ENCODE results near the gene SORL1. TPM values are rescaled to one million over a fixed set of nuclear protein-coding genes. Genes with fewer than 3 reads are reported as not detected.

Gene SORL1
- polyA plus RNA-seq, 3 donors: 52.5 to 61.9 (median 59.4) TPM

GRCh38 chr11:121630041-121630440 lies 177.9 kb downstream of the SORL1 start:
- no peak overlapping the region for H3K4me3 Mint-ChIP-seq
- H3K4me1 Mint-ChIP-seq: no peaks in the 10 kb centered on the region
- H3K27me3 ChIP-seq (ENCODE audit: control insufficient read depth in 2 of 2, insufficient read depth in 2 of 2, low read length in 2 of 2): no peaks in the 10 kb centered on the region
- no peak for TF ChIP-seq CTCF (IDR thresholded peaks at IDR 0.05)
- H3K27ac Mint-ChIP-seq: no peak overlapping the region
- peaks cover 95% of the 10 kb centered on the region in 2 donors for H3K36me3 Mint-ChIP-seq
- no peak overlapping the region for H3K27ac ChIP-seq (ENCODE audit: low read depth in 1 of 2, low read length in 2 of 2)
- H2AFZ ChIP-seq (ENCODE audit: insufficient read depth, low read depth, low read length, poor library complexity, severe bottlenecking): no peak overlapping the region
- no peaks in the 10 kb centered on the region for H3K9me3 Mint-ChIP-seq
- no peak overlapping the region for H3K9ac ChIP-seq (ENCODE audit: insufficient read depth, low read length, poor library complexity, severe bottlenecking)
- no peak overlapping the region for H3K4me3 ChIP-seq (replicated peaks in 1 of 3; ENCODE audit: low read depth in 2 of 3, low read length in 3 of 3)
- H4K20me1 ChIP-seq (ENCODE audit: insufficient read depth, low read length): peaks cover 85% of the 10 kb centered on the region
- no peaks in the 10 kb centered on the region for H3K79me2 ChIP-seq (ENCODE audit: insufficient read depth, low read length)
- H3K36me3 ChIP-seq (replicated peaks in 1 of 2; ENCODE audit: control insufficient read depth in 1 of 2, insufficient read depth in 2 of 2, low read length in 2 of 2): peaks cover 84 to 96% of the 10 kb centered on the region in 2 donors
- peaks cover 0 to 1% (median 0%) of the 10 kb centered on the region in 3 donors for H3K27me3 Mint-ChIP-seq (ENCODE audit: low read depth in 3 of 3)
- intact Hi-C loops (cut with micrococcal nuclease): no loop called here
- no peaks in the 10 kb centered on the region for H3K4me1 ChIP-seq (ENCODE audit: control insufficient read depth in 1 of 2, insufficient read depth in 2 of 2, low read length in 2 of 2)
- DNase-seq: no peak
- no peaks in the 10 kb centered on the region for H3K9me3 ChIP-seq (replicated peaks in 1 of 2; ENCODE audit: control insufficient read depth in 1 of 2, insufficient read depth in 1 of 2, low read length in 2 of 2)
- WGBS (ENCODE audit: insufficient coverage): no CpG with 5 or more reads among the region's 1 CpG
- H3K4me2 ChIP-seq (replicated peaks; ENCODE audit: extremely low read depth, low read length, poor library complexity, severe bottlenecking): no peak overlapping the region

GRCh38 chr11:121631456-121631855 lies 179.3 kb downstream of the SORL1 start:
- Histone ChIP-seq H3K4me3 (replicated peaks in 1 of 3; ENCODE audit: low read depth in 2 of 3, low read length in 3 of 3) (no peak overlapping the region), H3K4me1 (ENCODE audit: control insufficient read depth in 1 of 2, insufficient read depth in 2 of 2, low read length in 2 of 2) (peaks cover 0 to 3% of the 10 kb centered on the region in 2 donors), H3K9me3 (replicated peaks in 1 of 2; ENCODE audit: control insufficient read depth in 1 of 2, insufficient read depth in 1 of 2, low read length in 2 of 2) (no peaks in the 10 kb centered on the region), H3K36me3 (replicated peaks in 1 of 2; ENCODE audit: control insufficient read depth in 1 of 2, insufficient read depth in 2 of 2, low read length in 2 of 2) (peaks cover 70 to 82% of the 10 kb centered on the region in 2 donors), H3K79me2 (ENCODE audit: insufficient read depth, low read length) (no peaks in the 10 kb centered on the region), H3K4me2 (replicated peaks; ENCODE audit: extremely low read depth, low read length, poor library complexity, severe bottlenecking) (no peak overlapping the region), H3K27ac (ENCODE audit: low read depth in 1 of 2, low read length in 2 of 2) (no peak overlapping the region), H3K9ac (ENCODE audit: insufficient read depth, low read length, poor library complexity, severe bottlenecking) (no peak overlapping the region), H3K27me3 (ENCODE audit: control insufficient read depth in 2 of 2, insufficient read depth in 2 of 2, low read length in 2 of 2) (no peaks in the 10 kb centered on the region), H2AFZ (ENCODE audit: insufficient read depth, low read depth, low read length, poor library complexity, severe bottlenecking) (no peak overlapping the region), H4K20me1 (ENCODE audit: insufficient read depth, low read length) (peaks cover 73% of the 10 kb centered on the region)
- Mint-ChIP-seq H3K27me3 (ENCODE audit: low read depth in 3 of 3) (peaks cover 0 to 1% (median 0%) of the 10 kb centered on the region in 3 donors), H3K9me3 (no peaks in the 10 kb centered on the region), H3K4me1 (peaks cover 3% of the 10 kb centered on the region), H3K36me3 (peaks cover 80 to 81% of the 10 kb centered on the region in 2 donors), H3K4me3 (no peak overlapping the region), H3K27ac (no peak overlapping the region)
- DNase-seq: no peak
- WGBS (ENCODE audit: insufficient coverage): no CpG with 5 or more reads among the region's 2 CpGs
- no peak for TF ChIP-seq CTCF (IDR thresholded peaks at IDR 0.05)
- intact Hi-C loops (cut with micrococcal nuclease): no loop called here

Data from CD14-positive monocyte (primary cell).